ENCODE results near the gene SRC. TPM values are rescaled to one million over a fixed set of nuclear protein-coding genes. Genes with fewer than 3 reads are reported as not detected.

The SRC gene
- polyA plus RNA-seq, 1 experiment = 35.4 TPM

- CTCF ChIA-PET = interaction anchor here (1.1 kb wide), 1 partner anchor 141 kb away, joined by 3 read pairs; no protein-coding TSS in a partner anchor
- Histone ChIP-seq H3K36me3 (ENCODE audit: control insufficient read depth, insufficient read depth, low read length) (no peaks in the 10 kb centered on the region), H3K27me3 (ENCODE audit: control insufficient read depth, insufficient read depth, low read length) (peaks cover 10% of the 10 kb centered on the region), H3K4me3 (ENCODE audit: low read depth, low read length) (no peak overlapping the region)
- no peak for DNase-seq (ENCODE audit: low read depth)
- POLR2A ChIA-PET = no interaction called here
- TF ChIP-seq CTCF (IDR thresholded peaks at IDR 0.05; ENCODE audit: insufficient read depth, low read depth, low read length) = no peak
Observed at GRCh38 chr20:37413023-37413334, 67.0 kb downstream of the SRC start.

DNA sequence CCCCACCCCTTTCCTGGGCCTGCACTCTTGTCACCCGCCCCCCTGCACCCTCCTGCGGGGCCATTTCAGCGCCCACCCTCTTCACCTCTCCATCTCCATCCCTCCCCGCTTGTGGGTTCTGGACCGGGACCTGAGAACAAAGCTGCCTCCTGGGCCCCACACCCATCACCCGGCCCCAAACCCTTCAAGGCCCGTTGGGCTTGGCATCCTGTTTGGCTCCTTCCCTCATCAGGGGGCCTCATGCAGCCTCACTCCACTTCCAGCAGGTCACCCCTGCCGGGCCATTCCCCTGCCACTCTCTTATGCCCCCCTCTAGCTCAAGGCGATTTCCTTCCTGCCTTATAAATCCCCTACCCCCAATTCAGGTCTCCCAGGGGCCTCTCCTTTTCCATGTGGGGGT is 67.4 kb downstream of the SRC start:
- Histone ChIP-seq H3K36me3 (ENCODE audit: control insufficient read depth, insufficient read depth, low read length) (no peaks in the 10 kb centered on the region), H3K4me3 (ENCODE audit: low read depth, low read length) (no peak overlapping the region), H3K27me3 (ENCODE audit: control insufficient read depth, insufficient read depth, low read length) (peaks cover 11% of the 10 kb centered on the region)
- no peak for TF ChIP-seq CTCF (IDR thresholded peaks at IDR 0.05; ENCODE audit: insufficient read depth, low read depth, low read length)
- ChIA-PET CTCF (interaction anchor here (1.1 kb wide), 1 partner anchor 141 kb away, joined by 3 read pairs; no protein-coding TSS in a partner anchor), POLR2A (no interaction called here)
- DNase-seq (ENCODE audit: low read depth) = no peak

DNA sequence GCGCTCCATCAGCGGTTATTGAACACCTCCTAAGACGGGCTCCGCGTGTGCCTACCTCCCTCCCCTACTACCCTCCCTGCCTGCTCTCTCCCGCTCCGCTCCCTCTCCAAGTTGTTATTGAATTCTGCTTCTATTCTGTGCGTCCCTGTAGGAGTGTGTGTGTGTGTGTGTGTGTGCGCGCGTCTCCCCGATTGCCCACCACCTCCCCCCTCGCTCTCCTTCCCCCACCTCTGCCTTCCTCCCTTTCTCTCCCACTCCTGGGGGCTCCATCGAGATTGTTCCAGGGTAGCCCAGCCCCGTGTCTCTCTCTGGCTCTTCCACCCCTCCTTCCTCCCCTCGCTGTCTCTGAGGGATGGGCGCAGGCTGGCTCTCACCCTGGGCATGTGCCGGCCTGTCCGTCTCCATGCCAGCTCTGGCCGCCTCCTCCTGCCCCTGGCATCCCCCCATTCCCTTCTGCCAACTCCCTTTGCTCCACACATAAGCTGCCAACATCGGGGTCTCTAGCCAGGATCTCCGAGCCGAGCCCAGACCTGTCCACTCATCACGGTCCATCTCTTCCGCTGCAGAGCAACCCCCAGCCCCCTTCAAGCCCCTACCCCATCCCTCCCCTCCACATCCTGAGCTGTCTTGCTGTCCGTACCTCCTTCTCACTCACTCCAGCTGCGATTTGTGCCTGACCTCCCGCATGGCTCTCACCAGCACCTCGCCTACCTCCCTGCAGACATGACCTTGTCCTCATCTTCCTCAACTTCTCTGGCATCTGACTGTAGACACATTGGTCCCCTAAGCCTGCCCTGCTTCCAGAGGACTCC is 68.5 kb downstream of the SRC start:
- Histone ChIP-seq H3K36me3 (ENCODE audit: control insufficient read depth, insufficient read depth, low read length) (no peaks in the 10 kb centered on the region), H3K27me3 (ENCODE audit: control insufficient read depth, insufficient read depth, low read length) (peaks cover 13% of the 10 kb centered on the region), H3K4me3 (ENCODE audit: low read depth, low read length) (no peak overlapping the region)
- no peak for TF ChIP-seq CTCF (IDR thresholded peaks at IDR 0.05; ENCODE audit: insufficient read depth, low read depth, low read length)
- ChIA-PET CTCF (no interaction called here), POLR2A (no interaction called here)
- DNase-seq (ENCODE audit: low read depth) = no peak

- DNase-seq (ENCODE audit: low read depth) = no peak
- H3K36me3 ChIP-seq (ENCODE audit: control insufficient read depth, insufficient read depth, low read length) = no peaks in the 10 kb centered on the region
- ChIA-PET POLR2A (no interaction called here), CTCF (no interaction called here)
- no peak for TF ChIP-seq CTCF (IDR thresholded peaks at IDR 0.05; ENCODE audit: insufficient read depth, low read depth, low read length)
- peaks cover 14% of the 10 kb centered on the region for H3K27me3 ChIP-seq (ENCODE audit: control insufficient read depth, insufficient read depth, low read length)
- H3K4me3 ChIP-seq (ENCODE audit: low read depth, low read length) = no peak overlapping the region
Observed at GRCh38 chr20:37415118-37416085, 69.5 kb downstream of the SRC start.
